HG03280 (cell line): Measurements from ENCODE around the gene S100A9.

ENCODE experiments used
- ATAC-seq: cut with Tn5 transposase; IDR thresholded peaks from one replicate; pipeline ENCODE4 v1.9.1; 2021; ENCODE audit warnings: mild to moderate bottlenecking, moderate library complexity; ENCODE audit not compliant: unreplicated experiment

The S100A9 gene

GRCh38 chr1:153359241-153359640, 1.6 kb downstream of the S100A9 start:
- ATAC-seq: no peak

GRCh38 chr1:153360190-153360589, 2.5 kb downstream of the S100A9 start:
- ATAC-seq: no peak

- no peak for ATAC-seq
Measured at GRCh38 chr1:153360592-153361479, 3.2 kb downstream of the S100A9 start.

- no peak for ATAC-seq
Measured at GRCh38 chr1:153361480-153362109, 3.9 kb downstream of the S100A9 start.

- ATAC-seq: no peak
Measured at GRCh38 chr1:153362187-153362775, 4.6 kb downstream of the S100A9 start.

GRCh38 chr1:153363641-153364040, 6.0 kb downstream of the S100A9 start:
- no peak for ATAC-seq

- no peak for ATAC-seq
Measured at GRCh38 chr1:153364156-153364555, 6.5 kb downstream of the S100A9 start.

- no peak for ATAC-seq
Measured at GRCh38 chr1:153364766-153365666, 7.4 kb downstream of the S100A9 start.

- ATAC-seq: no peak
Measured at GRCh38 chr1:153365696-153366095, 8.0 kb downstream of the S100A9 start.

- no peak for ATAC-seq
Measured at GRCh38 chr1:153366261-153366660, 8.6 kb downstream of the S100A9 start.

GRCh38 chr1:153367090-153367489, 9.4 kb downstream of the S100A9 start:
- ATAC-seq: no peak

- ATAC-seq: no peak
Measured at GRCh38 chr1:153368495-153368894, 10.8 kb downstream of the S100A9 start.

GRCh38 chr1:153370146-153370545, 12.5 kb downstream of the S100A9 start:
- ATAC-seq: no peak

- ATAC-seq: no peak
Measured at GRCh38 chr1:153371231-153371630, 13.6 kb downstream of the S100A9 start.

GRCh38 chr1:153372571-153372970, 14.9 kb downstream of the S100A9 start:
- ATAC-seq: no peak

- ATAC-seq: no peak
Measured at GRCh38 chr1:153374071-153374470, 16.4 kb downstream of the S100A9 start.

- no peak for ATAC-seq
Measured at GRCh38 chr1:153375511-153375910, 17.9 kb downstream of the S100A9 start, which contains the start of gene S100A12. Gene S100A12, minus strand, starts transcription at chr1:153375621. Its CDS starts 1,029 bp downstream, at chr1:153374592.

- ATAC-seq: no peak
Measured at GRCh38 chr1:153379591-153379990, 21.9 kb downstream of the S100A9 start.

GRCh38 chr1:153380711-153381110, 23.1 kb downstream of the S100A9 start:
- no peak for ATAC-seq

- no peak for ATAC-seq
Measured at GRCh38 chr1:153384958-153385580, 27.4 kb downstream of the S100A9 start.
